ENCODE data around the gene WDR81.

WDR81 gene

DNA sequence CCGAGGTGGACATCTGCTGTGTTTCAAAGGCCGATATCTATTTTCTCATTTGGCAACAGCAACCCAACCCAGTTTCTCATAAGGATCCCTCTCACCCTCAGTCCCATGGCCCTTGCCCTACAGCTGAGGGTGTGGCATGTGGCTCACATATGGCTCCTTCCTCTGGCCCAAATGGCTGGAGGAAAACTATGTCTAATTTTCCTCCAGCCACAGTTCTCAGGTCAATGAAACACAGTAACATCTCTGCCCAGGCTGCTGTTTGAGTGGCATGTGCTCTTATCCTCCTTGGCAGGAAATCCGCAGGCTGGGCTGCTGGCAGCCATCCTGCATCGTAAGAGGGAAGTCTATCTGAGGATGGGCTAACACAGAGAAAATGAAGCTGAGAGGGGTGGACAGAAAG is 61.4 kb downstream of the WDR81 start:
- DNase-seq: no peak

DNA sequence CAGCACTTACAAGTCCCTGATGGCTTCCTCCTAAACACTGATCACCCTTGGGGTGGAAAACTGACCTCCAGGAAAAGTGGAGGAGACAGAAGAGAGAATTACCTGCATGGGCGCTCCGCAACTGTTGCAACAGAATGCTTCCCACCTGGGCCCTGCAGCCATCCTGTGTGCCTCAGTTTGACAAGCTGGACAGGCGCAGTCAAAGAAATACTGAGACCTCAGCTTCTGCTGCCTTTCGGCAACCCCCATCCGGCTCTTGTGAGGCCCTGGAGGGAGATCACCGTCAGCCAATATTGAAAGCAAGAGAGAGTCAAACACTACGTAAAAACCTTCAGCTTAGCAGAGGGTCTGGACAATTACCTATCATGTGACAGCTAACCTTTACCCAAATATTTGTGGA is 62.2 kb downstream of the WDR81 start:
- no peak for DNase-seq

DNA sequence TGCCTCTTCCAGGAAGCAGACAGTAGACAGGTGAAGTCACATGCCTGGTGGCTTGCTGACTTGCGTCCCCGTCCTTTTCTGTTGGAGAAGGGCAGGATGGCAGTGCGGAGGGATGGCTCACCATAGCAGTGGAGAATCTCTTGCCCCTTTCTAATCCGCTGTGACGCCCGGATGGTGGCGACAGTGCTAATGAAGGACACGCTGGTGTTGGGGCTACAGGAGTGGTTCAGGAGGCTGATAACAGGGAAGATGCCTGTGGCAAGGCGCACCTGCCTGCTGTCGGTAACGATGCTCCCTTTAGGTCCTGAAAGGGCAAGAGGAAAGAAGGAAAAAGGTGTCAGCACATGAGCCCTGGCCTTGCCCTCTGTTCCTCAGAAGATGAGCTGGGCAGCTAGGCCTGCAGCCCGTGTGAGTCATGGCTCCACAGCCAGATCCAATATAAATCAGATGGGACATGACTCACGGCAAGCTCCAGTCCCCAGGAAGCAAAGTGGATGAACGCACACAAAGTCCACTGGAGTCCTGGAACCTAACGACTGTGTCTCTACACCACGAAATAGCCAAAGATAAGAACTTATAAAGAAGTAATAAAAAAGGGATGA is 62.9 kb downstream of the WDR81 start:
- DNase-seq: no peak
